ENCODE measurements around the gene GFM1.

DNA sequence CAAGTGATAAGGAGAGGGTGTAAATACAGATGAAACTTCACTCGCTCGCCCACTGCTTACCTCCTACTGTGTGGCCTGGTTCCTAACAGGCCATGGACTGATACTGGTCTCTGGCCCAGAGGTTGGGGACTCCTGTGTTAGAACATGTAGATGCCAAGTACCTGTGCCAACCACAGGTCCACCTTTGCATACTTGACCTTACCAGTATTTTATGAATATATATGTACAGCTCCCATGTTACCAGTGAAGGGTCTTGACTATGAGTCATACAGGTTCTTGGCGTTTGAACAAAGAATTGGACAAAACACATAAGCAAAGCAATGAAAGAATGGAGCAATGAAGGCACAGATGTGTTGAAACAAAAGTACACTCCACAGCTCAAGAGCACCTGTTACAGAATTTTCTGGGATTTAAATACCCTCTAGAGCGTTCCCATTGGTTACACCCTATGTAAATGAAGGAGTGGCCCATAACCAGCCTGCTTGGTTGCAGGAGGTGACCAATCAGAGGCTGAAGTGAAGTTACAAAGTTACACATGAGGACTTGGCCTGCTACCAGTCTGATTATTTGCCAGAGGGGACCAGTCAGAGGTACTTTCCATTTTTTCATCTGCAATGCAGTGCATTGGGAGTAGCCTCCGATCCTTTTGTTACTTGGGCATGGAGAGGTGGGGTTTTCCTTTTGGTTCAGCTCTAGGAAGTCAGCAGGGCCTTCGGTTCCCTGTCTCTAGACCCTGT is 1.7 kb upstream of the GFM1 start:
- TF ChIP-seq POLR2A (IDR thresholded peaks at IDR 0.05; ENCODE audit: low read depth, low read length) (no peak), POLR2AphosphoS5 (IDR thresholded peaks at IDR 0.05; ENCODE audit: low read depth, low read length) (no peak)
